GM12878 (cell line): ENCODE measurements around the gene SRL.

Experiments
- CREB1 ChIP-seq: IDR thresholded peaks from 2 replicates; pipeline ENCODE4 v1.6.1; 2012; ENCODE audit warnings: low read depth, mild to moderate bottlenecking, inconsistent platforms
- EZH2 ChIP-seq: IDR thresholded peaks from 2 replicates; pipeline ENCODE4 v1.6.1; 2012; ENCODE audit warnings: low read depth, mild to moderate bottlenecking, control low read depth, inconsistent platforms, low read length, borderline replicate concordance; ENCODE audit not compliant: control insufficient read depth
- PAX5 ChIP-seq: IDR thresholded peaks from 2 replicates; pipeline ENCODE4 v1.6.1; 2011; ENCODE audit warnings: low read depth, low read length, borderline replicate concordance
- SP1 ChIP-seq: IDR thresholded peaks from one replicate; pipeline ENCODE4 v1.6.1; 2011; ENCODE audit warnings: low read depth, low read length
- ZSCAN29 ChIP-seq: fragments of 450-650 bp; IDR thresholded peaks from 2 replicates; pipeline ENCODE4 v1.6.1; 2017; ENCODE audit warnings: mild to moderate bottlenecking, moderate library complexity
- TF ChIP-seq, protein P1 (sequence below), 3 experiments: IDR thresholded peaks in 2 of 3; conservative IDR thresholded peaks in 1 of 3; 2 replicates each; pipeline ENCODE4 v1.5.1; 2011; ENCODE audit warnings: low read depth in 3 of 3, low read length in 3 of 3, mild to moderate bottlenecking in 3 of 3, control low read depth in 2 of 3, moderate library complexity in 2 of 3, inconsistent platforms in 1 of 3, mixed read lengths in 1 of 3; ENCODE audit not compliant: control insufficient read depth in 2 of 3, insufficient read depth in 1 of 3; ENCODE audit errors: extremely low read depth in 1 of 3

DNA sequence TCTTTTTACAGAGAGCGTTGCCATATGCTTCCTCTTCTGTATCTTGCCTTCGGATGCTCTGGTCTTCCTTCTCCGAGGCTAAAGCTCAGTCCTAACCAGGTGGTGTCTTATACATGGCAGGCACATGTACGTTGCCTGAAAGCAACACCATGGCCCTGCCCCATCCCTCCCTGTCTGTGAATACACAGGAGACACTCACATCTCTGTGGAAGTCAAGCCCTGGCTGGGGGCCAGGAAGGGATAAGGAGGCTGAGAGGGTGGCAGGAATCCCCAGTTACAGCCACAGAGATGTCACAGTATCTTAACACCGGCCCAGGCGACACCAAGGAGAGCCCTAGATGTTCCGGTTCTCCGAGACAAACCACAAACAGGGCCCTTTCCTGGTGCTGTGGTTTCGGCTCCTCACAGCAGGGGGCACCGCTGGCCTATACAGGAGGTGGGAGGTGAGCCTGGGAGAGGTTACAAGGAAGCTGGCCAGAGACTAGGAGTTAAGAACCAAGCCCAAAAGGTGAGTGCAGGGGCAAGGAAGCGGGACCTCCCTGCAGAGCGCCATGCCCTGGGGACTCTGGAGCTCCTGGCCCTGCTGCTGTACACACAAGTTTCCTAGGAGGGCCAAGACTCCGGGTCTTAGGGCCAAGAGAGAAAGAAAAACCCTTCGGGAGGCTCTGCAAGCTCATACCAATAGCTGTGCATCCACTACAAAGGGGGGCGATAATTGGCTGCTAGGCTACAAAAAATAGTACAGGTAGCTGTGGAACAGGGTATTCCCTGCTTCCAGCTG lies 41.7 kb downstream of the SRL start:
- no peak for TF ChIP-seq ZSCAN29
- TF ChIP-seq SP1 = no peak
- TF ChIP-seq, protein P1, sequence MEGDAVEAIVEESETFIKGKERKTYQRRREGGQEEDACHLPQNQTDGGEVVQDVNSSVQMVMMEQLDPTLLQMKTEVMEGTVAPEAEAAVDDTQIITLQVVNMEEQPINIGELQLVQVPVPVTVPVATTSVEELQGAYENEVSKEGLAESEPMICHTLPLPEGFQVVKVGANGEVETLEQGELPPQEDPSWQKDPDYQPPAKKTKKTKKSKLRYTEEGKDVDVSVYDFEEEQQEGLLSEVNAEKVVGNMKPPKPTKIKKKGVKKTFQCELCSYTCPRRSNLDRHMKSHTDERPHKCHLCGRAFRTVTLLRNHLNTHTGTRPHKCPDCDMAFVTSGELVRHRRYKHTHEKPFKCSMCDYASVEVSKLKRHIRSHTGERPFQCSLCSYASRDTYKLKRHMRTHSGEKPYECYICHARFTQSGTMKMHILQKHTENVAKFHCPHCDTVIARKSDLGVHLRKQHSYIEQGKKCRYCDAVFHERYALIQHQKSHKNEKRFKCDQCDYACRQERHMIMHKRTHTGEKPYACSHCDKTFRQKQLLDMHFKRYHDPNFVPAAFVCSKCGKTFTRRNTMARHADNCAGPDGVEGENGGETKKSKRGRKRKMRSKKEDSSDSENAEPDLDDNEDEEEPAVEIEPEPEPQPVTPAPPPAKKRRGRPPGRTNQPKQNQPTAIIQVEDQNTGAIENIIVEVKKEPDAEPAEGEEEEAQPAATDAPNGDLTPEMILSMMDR (IDR thresholded peaks at IDR 0.05 in 2 of 3, conservative IDR thresholded peaks at IDR 0.05 in 1 of 3; ENCODE audit: control insufficient read depth in 2 of 3, extremely low read depth in 1 of 3, insufficient read depth in 1 of 3, low read depth in 3 of 3, low read length in 3 of 3) = peak; percentile 21 to 50 (median 43); a peak in 3 of 6 replicates
- TF ChIP-seq EZH2 = no peak
- no peak for TF ChIP-seq CREB1
- no peak for TF ChIP-seq PAX5
